Hepatocyte (in vitro differentiated cells): ENCODE measurements around the gene SH3RF3.

Experiments
- CTCF ChIP-seq: fragments of 200-600 bp; sonication (generic); IDR thresholded peaks from 2 replicates; pipeline ENCODE4 v1.5.1; 2016; ENCODE audit warnings: antibody characterized with exemption, mild to moderate bottlenecking; ENCODE audit not compliant: poor library complexity
- EZH2 ChIP-seq: fragments of 200-600 bp; sonication (generic); IDR thresholded peaks from 2 replicates; pipeline ENCODE4 v1.6.1; 2016; ENCODE audit warnings: antibody characterized with exemption, mild to moderate bottlenecking, borderline replicate concordance

GRCh38 chr2:109399066-109399465 lies 270.1 kb downstream of the SH3RF3 start:
- TF ChIP-seq CTCF = no peak
- TF ChIP-seq EZH2 = no peak
